ENCODE data around the gene ACYP2.
"Not testable (repeated sequence)": the region's sequence is repeated elsewhere in the genome, so short reads cannot be mapped to it uniquely, and the experiment has no call there.

ACYP2 gene

DNA sequence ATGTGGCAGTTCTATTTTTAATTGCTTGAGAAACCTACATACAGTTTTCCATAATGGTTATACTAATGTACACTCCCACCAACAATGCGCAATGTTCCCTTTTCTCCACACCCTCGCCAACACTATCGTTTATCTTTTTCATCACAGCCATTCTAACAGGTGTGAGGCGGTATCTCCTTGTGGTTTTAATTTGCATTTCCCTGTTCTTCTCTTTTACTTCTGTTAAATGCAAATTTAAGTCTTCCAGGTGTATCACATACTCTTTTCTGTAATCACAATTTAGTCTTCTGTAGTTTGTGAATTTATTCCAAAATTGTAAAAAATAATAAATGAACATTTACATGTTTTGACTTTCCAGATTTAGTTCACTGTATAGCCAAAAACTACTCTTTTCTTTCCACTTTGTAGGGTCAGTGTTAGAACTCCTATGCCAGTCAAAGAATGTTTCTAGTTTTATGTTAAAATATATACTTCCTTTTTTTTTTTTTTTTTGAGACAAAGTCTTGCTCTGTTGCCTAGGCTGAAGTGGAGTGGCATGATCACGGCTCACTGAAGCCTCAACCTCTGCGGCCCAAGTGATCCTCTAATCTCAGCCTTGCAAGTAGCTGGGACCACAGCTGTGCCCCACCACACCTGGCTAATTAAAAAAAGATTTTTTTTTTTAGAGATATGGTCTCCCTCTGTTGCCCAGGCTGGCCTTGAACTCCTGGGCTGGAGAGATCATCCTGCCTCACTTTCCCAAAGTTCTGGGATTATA is 15.4 kb upstream of the ACYP2 start:
- no peak for DNase-seq

DNA sequence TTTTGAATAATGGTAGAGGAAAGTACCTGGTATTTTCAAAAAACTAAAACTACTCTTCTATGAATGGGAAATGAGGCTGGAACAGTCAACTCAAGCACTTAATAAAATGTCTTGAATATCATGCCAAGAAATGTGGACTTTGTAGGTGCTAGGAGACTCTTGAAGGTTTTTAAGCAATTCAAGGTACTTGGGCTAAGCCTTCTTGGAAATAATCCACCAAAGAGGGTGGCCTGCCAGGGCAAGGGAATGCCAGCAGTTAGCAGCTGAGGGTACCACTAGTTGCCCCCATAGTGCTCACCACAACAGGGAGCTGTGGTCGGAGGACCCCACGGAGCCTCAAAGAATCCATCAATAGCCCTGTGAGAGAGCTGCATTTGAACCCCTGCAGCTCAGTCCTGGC is 14.6 kb upstream of the ACYP2 start:
- DNase-seq: no peak

- DNase-seq: peak; percentile 47
Measured at GRCh38 chr2:54103454-54104314, 11.7 kb upstream of the ACYP2 start.

GRCh38 chr2:54106631-54107454 is 8.6 kb upstream of the ACYP2 start:
- peak; percentile 43 for DNase-seq

- DNase-seq: no peak
Measured at GRCh38 chr2:54107455-54107764, 8.0 kb upstream of the ACYP2 start.

GRCh38 chr2:54107903-54108615 is 7.4 kb upstream of the ACYP2 start:
- no peak for DNase-seq

GRCh38 chr2:54109848-54110247 is 5.6 kb upstream of the ACYP2 start:
- no peak for DNase-seq

- not testable (repeated sequence) for DNase-seq
Measured at GRCh38 chr2:54114479-54114878, 936 bp upstream of the ACYP2 start.

DNA sequence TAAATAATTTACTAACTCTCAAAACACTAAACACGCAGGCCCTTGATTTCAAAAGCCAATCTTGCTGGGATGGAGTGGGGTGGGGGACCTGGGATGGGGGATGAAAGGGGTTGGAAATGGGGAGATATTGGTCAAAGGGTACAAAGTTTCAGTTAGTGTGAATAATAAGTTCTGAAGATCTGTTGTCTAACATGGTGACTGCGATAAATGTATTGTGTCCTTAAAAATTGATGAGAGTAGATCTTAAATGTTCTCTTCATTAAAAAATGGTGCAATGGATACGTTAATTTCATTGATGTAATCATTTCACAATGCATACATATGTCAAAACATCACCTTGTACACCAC is 505 bp upstream of the ACYP2 start:
- no peak for DNase-seq

GRCh38 chr2:54116598-54116997 is 1.2 kb downstream of the ACYP2 start:
- DNase-seq: not testable (repeated sequence)

DNA sequence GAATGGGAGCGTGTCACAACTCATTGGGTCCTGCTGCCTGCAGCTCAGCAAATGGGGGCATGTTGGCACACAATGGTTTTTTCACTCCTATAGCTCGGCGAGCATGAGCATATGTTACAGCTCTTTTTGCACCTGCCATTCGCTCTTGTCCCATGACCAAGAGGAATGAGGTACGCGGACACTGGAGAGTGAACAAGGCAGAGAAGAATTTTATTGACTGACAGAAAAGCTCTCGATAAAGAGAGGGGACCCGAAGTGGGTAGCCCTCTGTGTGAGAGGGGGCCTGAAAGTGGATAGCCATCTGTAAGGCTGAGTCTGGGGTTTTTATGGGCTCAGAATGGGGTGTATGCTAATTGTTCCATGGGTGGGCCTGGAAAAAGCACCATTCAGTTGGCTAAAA is 5.5 kb downstream of the ACYP2 start:
- no peak for DNase-seq

GRCh38 chr2:54122171-54122935 is 6.9 kb downstream of the ACYP2 start:
- DNase-seq: peak; percentile 24

- peak; percentile 80 for DNase-seq
Measured at GRCh38 chr2:54122939-54123338, 7.5 kb downstream of the ACYP2 start.

DNA sequence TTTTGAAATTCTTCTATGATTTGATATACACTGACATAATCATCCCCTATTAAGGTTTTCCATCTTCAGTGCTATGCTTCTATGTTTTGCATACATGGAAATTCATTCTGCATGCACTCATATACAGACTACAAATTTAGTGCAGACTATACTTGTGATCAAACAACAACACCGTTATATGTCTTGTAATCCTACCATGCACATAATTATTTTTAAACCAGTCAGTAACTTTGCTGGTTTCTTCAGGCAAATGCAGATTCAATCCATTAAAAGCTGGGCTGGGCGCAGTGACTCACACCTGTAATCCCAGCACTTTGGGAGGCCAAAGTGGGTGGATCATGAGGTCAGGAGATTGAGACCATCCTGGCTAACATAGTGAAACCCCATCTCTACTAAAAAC is 11.8 kb downstream of the ACYP2 start:
- not testable (repeated sequence) for DNase-seq

- no peak for DNase-seq
Measured at GRCh38 chr2:54133056-54133455, 17.6 kb downstream of the ACYP2 start.

GRCh38 chr2:54139210-54139609 is 23.8 kb downstream of the ACYP2 start:
- no peak for DNase-seq

- no peak for DNase-seq
Measured at GRCh38 chr2:54143780-54144179, 28.4 kb downstream of the ACYP2 start.

GRCh38 chr2:54148391-54148790 is 33.0 kb downstream of the ACYP2 start:
- DNase-seq: no peak

DNA sequence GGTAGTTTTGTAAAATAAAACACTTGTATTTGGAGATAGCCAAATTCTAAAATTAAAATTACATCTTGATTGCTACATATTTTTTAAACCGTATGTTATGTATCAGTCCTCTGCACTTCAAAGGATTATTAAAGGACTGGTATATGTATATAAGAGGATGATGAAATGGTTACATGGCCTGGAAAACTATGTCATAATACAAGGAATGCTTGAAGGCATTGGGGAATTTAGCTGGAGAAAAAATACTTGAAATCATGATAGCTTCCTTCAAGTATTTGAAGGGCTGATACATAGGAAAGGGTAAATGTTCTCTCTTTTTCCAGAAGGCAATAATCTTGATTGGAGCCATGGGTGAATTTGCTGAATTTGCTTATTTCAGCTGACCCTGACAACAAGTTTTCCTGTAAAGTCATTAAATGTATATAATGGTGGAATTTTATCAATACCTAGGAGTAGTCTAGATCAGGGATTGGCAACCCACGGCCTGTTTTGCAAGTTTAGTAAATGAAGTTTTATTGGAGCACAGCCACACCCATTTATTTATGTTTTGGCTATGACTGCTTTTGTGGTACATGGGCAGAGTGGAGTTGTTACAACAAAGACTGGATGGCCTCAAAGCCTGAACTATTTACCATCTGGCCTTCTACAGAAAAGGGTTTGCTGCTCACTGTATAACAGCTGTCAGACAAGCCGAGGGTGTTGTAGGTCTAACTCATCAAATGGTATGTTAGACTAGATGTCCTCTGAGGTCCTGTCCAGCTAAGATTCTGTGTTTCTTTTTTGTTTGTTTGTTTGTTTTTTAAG is 34.4 kb downstream of the ACYP2 start:
- no peak for DNase-seq

GRCh38 chr2:54158311-54158710 is 42.9 kb downstream of the ACYP2 start:
- DNase-seq: no peak
